Activated CD4-positive, alpha-beta T cell treated with anti-CD3 and anti-CD28 coated beads for 4 hours (primary cell): Measurements from ENCODE around the gene FAM13A.

Experiments used
- DNase-seq, 2 donors: peaks; one replicate each; pipeline ENCODE4 v3.0.0-alpha.2; 2020

FAM13A gene

GRCh38 chr4:88828842-88829571 lies 228.0 kb downstream of the FAM13A start:
- DNase-seq: no peak

GRCh38 chr4:88827442-88827841 lies 229.5 kb downstream of the FAM13A start:
- DNase-seq: no peak

- DNase-seq: no peak
Measured at GRCh38 chr4:88826771-88827170, 230.2 kb downstream of the FAM13A start.

GRCh38 chr4:88825931-88826330 lies 231.1 kb downstream of the FAM13A start:
- DNase-seq: no peak

- DNase-seq: peak; percentile 31 to 41
Measured at GRCh38 chr4:88823058-88823919, 233.7 kb downstream of the FAM13A start.

- DNase-seq: no peak
Measured at GRCh38 chr4:88822034-88822789, 234.8 kb downstream of the FAM13A start.

- DNase-seq: no peak
Measured at GRCh38 chr4:88821522-88821921, 235.5 kb downstream of the FAM13A start.

GRCh38 chr4:88820698-88821415 lies 236.1 kb downstream of the FAM13A start:
- DNase-seq: no peak

GRCh38 chr4:88819818-88820697 lies 236.9 kb downstream of the FAM13A start:
- no peak for DNase-seq

GRCh38 chr4:88818631-88819470 lies 238.1 kb downstream of the FAM13A start:
- peak; percentile 40 to 53 for DNase-seq

- DNase-seq: no peak
Measured at GRCh38 chr4:88817740-88818139, 239.2 kb downstream of the FAM13A start.

GRCh38 chr4:88816360-88816759 lies 240.6 kb downstream of the FAM13A start:
- no peak for DNase-seq

- DNase-seq: no peak
Measured at GRCh38 chr4:88814043-88814617, 242.9 kb downstream of the FAM13A start.

- no peak for DNase-seq
Measured at GRCh38 chr4:88813013-88813412, 244.0 kb downstream of the FAM13A start.

- DNase-seq: no peak
Measured at GRCh38 chr4:88812420-88812819, 244.6 kb downstream of the FAM13A start.

GRCh38 chr4:88811904-88812303 lies 245.1 kb downstream of the FAM13A start:
- no peak for DNase-seq

- no peak for DNase-seq
Measured at GRCh38 chr4:88810325-88810724, 246.7 kb downstream of the FAM13A start.

GRCh38 chr4:88809576-88810219 lies 247.3 kb downstream of the FAM13A start:
- DNase-seq: no peak

- no peak for DNase-seq
Measured at GRCh38 chr4:88809101-88809500, 247.9 kb downstream of the FAM13A start.

- no peak for DNase-seq
Measured at GRCh38 chr4:88807499-88807898, 249.5 kb downstream of the FAM13A start.
